OCI-LY7 (cell line): ENCODE measurements around the gene TRRAP. TPM values are rescaled to one million over a fixed set of nuclear protein-coding genes. Genes with fewer than 3 reads are reported as not detected.

Source experiments
- BruUV-seq: library from RNA; stranded (reverse); fragments of 400-500 nt; replicated peaks from 2 replicates; lab custom pipeline; 2021; lab: Mats Ljungman, UMichigan
- CTCF ChIA-PET: fragments of 300-600 bp; sonication (Branson Sonifier 250); formaldehyde crosslinking; loops from one replicate; lab custom pipeline; 2022; ENCODE audit warnings: antibody characterized with exemption; ENCODE audit not compliant: unreplicated experiment; lab: Charles Lee
- POLR2A ChIA-PET: fragments of 300-600 bp; sonication (Branson Sonifier 250); formaldehyde crosslinking; loops from one replicate; lab custom pipeline; 2022; ENCODE audit warnings: antibody characterized with exemption; lab: Charles Lee
- DNase-seq: peaks from one replicate; pipeline ENCODE4 v3.0.0-alpha.2; 2015; ENCODE audit warnings: low spot score
- H2AFZ ChIP-seq: fragments of 200-600 bp; sonication (generic), shearing (Covaris generic); 2 replicates; pipeline ENCODE4 v1.6.1; 2014; ENCODE audit warnings: mild to moderate bottlenecking, antibody characterized with exemption, low read length, moderate library complexity
- H3K27ac ChIP-seq: fragments of 200-600 bp; sonication (generic); 2 replicates; pipeline ENCODE4 v1.5.1; 2014; ENCODE audit warnings: mixed run types, low read depth, mild to moderate bottlenecking, moderate library complexity, low read length, inconsistent platforms; ENCODE audit not compliant: poor library complexity, severe bottlenecking
- H3K36me3 ChIP-seq: fragments of 200-600 bp; sonication (generic); 2 replicates; pipeline ENCODE4 v1.6.1; 2014; ENCODE audit warnings: mild to moderate bottlenecking, antibody characterized with exemption, low read length, moderate library complexity, mixed read lengths; ENCODE audit not compliant: insufficient read depth
- H3K4me1 ChIP-seq: fragments of 200-600 bp; sonication (generic); 2 replicates; pipeline ENCODE4 v1.5.1; 2014; ENCODE audit warnings: mild to moderate bottlenecking, low read length; ENCODE audit not compliant: insufficient read depth, poor library complexity, severe bottlenecking
- H3K4me2 ChIP-seq: fragments of 200-600 bp; sonication (generic); 2 replicates; pipeline ENCODE4 v1.6.1; 2014; ENCODE audit warnings: mild to moderate bottlenecking, low read length
- H3K4me3 ChIP-seq: fragments of 200-600 bp; sonication (generic); 2 replicates; pipeline ENCODE4 v1.5.1; 2014; ENCODE audit warnings: mild to moderate bottlenecking, low read depth, low read length; ENCODE audit not compliant: poor library complexity, severe bottlenecking
- H3K79me2 ChIP-seq: fragments of 200-600 bp; sonication (generic); 2 replicates; pipeline ENCODE4 v1.6.1; 2016; ENCODE audit warnings: low read depth, mild to moderate bottlenecking, low read length, moderate library complexity, mixed read lengths; ENCODE audit not compliant: insufficient read depth
- H3K9me2 ChIP-seq: fragments of 200-600 bp; sonication (generic); 2 replicates; pipeline ENCODE4 v1.6.1; 2016; ENCODE audit warnings: mild to moderate bottlenecking, low read length, mixed read lengths; ENCODE audit not compliant: insufficient read depth
- H3K9me3 ChIP-seq: fragments of 200-600 bp; sonication (generic); 2 replicates; pipeline ENCODE4 v1.6.1; 2014; ENCODE audit warnings: mild to moderate bottlenecking, mixed run types, low read length, mixed read lengths
- H4K20me1 ChIP-seq: fragments of 200-600 bp; sonication (generic); 2 replicates; pipeline ENCODE4 v1.6.1; 2014; ENCODE audit warnings: mild to moderate bottlenecking, antibody characterized with exemption, low read length, moderate library complexity, mixed read lengths; ENCODE audit not compliant: insufficient read depth
- CTCF ChIP-seq: fragments of 200-600 bp; sonication (generic); conservative IDR thresholded peaks from 2 replicates; pipeline ENCODE4 v1.5.1; 2014; ENCODE audit warnings: mild to moderate bottlenecking, antibody characterized with exemption, low read length, moderate library complexity, mixed read lengths
- EZH2phosphoT487 ChIP-seq: fragments of 200-600 bp; sonication (generic); IDR thresholded peaks from 2 replicates; pipeline ENCODE4 v1.6.1; 2018; ENCODE audit warnings: low read depth, borderline replicate concordance, mild to moderate bottlenecking, mixed run types, antibody characterized with exemption, low read length, moderate library complexity, mixed read lengths
- intact Hi-C: fragments of 100-400 bp; cut with micrococcal nuclease; formaldehyde crosslinking; loops from one replicate; pipeline ENCODE4 v1.10.0; 2022; ENCODE audit not compliant: unreplicated experiment
- total RNA-seq, 2 experiments: library from RNA; depleted of rRNA in 1 of 2; stranded (reverse); fragments of >200 nt in 1 of 2; shearing (Covaris generic) in 1 of 2; gene quantifications; 2 replicates each; pipeline ENCODE4 v1.2.3, GENCODE V29; 2014 to 2022

The TRRAP gene
- total RNA-seq, 2 experiments from 2014 or later, result 50.4 to 86.1 TPM

GRCh38 chr7:98860071-98860470 lies 18.3 kb upstream of the TRRAP start:
- H3K9me3 ChIP-seq, result no peaks in the 10 kb centered on the region
- no peaks in the 10 kb centered on the region for H3K79me2 ChIP-seq
- ChIA-PET CTCF (no interaction called here), POLR2A (interaction anchor here (0.5 kb wide), 1 partner anchor 1194 kb away, joined by 4 read pairs; no protein-coding TSS in a partner anchor)
- no peaks in the 10 kb centered on the region for H3K36me3 ChIP-seq
- intact Hi-C loops, result no loop called here
- DNase-seq, result no peak
- H3K4me1 ChIP-seq, result no peaks in the 10 kb centered on the region
- TF ChIP-seq CTCF (no peak), EZH2phosphoT487 (no peak)
- no peak overlapping the region for H2AFZ ChIP-seq
- no peak overlapping the region for H3K4me2 ChIP-seq
- H3K27ac ChIP-seq, result no peak overlapping the region
- no TSS peak for BruUV-seq
- no peaks in the 10 kb centered on the region for H4K20me1 ChIP-seq
- H3K9me2 ChIP-seq, result no peaks in the 10 kb centered on the region
- H3K4me3 ChIP-seq, result no peak overlapping the region

GRCh38 chr7:98862203-98862602 lies 16.1 kb upstream of the TRRAP start:
- Histone ChIP-seq H3K79me2 (no peaks in the 10 kb centered on the region), H3K4me1 (peaks cover 8% of the 10 kb centered on the region), H2AFZ (no peak overlapping the region), H3K9me2 (no peaks in the 10 kb centered on the region), H3K27ac (no peak overlapping the region), H4K20me1 (no peaks in the 10 kb centered on the region), H3K36me3 (no peaks in the 10 kb centered on the region), H3K4me3 (no peak overlapping the region), H3K9me3 (no peaks in the 10 kb centered on the region), H3K4me2 (no peak overlapping the region)
- DNase-seq, result no peak
- ChIA-PET CTCF (no interaction called here), POLR2A (no interaction called here)
- intact Hi-C loops, result no loop called here
- no TSS peak for BruUV-seq
- TF ChIP-seq CTCF (no peak), EZH2phosphoT487 (no peak)

- no peaks in the 10 kb centered on the region for H3K36me3 ChIP-seq
- no peaks in the 10 kb centered on the region for H3K79me2 ChIP-seq
- TF ChIP-seq EZH2phosphoT487 (no peak), CTCF (no peak)
- no peak overlapping the region for H3K4me3 ChIP-seq
- H3K9me3 ChIP-seq, result no peaks in the 10 kb centered on the region
- CTCF ChIA-PET, result no interaction called here
- H3K4me1 ChIP-seq, result peaks cover 12% of the 10 kb centered on the region
- no peak overlapping the region for H3K27ac ChIP-seq
- intact Hi-C loops, result no loop called here
- no peaks in the 10 kb centered on the region for H4K20me1 ChIP-seq
- no peak overlapping the region for H3K4me2 ChIP-seq
- no TSS peak for BruUV-seq
- POLR2A ChIA-PET, result no interaction called here
- no peak for DNase-seq
- no peak overlapping the region for H2AFZ ChIP-seq
- H3K9me2 ChIP-seq, result no peaks in the 10 kb centered on the region
Observed at GRCh38 chr7:98862716-98863420, 15.5 kb upstream of the TRRAP start.
